HG03039 (cell line): ENCODE results near the gene NDUFS7.
"Not testable (repeated sequence)": the region's sequence is repeated elsewhere in the genome, so short reads cannot be mapped to it uniquely, and the experiment has no call there.

Source experiments
- ATAC-seq: cut with Tn5 transposase; IDR thresholded peaks from one replicate; pipeline ENCODE4 v1.9.1; 2021; ENCODE audit warnings: mild to moderate bottlenecking, moderate library complexity; ENCODE audit not compliant: unreplicated experiment

NDUFS7 gene

GRCh38 chr19:1416014-1416841 is 32.5 kb downstream of the NDUFS7 start:
- ATAC-seq, result no peak

GRCh38 chr19:1417145-1417544 is 33.4 kb downstream of the NDUFS7 start:
- ATAC-seq, result no peak

DNA sequence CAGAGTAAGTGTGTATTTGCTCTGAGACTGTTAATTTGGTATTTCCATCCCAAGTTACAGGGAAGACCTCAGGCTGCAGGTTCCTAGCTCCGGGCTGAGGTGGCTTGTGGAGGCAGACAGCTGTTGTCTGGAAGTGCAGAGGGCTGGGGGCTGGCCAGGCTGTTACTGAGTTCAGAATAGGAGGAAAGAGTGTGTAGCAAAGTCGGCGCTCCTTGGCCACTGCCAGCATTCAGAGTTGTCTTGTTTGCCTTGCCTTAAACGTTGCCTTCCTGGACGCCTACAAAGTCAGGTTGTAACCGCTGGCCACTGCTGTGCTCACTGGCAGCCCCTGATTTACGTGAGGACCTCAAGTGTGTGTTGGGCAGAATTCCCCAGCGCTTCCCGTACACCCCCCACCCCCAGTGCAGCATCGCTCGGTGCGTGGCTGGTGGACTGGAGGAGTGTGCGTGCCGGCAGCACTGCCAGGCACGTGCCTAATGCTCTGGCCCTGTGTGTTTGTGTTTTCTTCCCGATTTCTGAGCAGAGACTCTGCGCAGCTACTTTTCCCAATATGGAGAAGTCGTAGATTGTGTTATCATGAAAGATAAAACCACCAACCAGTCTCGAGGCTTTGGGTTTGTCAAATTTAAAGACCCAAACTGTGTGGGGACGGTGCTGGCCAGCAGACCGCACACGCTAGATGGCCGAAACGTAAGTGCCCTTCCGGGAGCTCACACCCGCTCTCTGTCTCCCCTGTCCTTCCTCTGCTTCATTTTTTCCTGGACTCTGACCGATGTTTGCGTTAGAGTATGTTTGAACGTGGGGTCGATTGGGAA is 34.2 kb downstream of the NDUFS7 start:
- no peak for ATAC-seq

- ATAC-seq, result no peak
Measured at GRCh38 chr19:1418496-1418775, 34.7 kb downstream of the NDUFS7 start.

DNA sequence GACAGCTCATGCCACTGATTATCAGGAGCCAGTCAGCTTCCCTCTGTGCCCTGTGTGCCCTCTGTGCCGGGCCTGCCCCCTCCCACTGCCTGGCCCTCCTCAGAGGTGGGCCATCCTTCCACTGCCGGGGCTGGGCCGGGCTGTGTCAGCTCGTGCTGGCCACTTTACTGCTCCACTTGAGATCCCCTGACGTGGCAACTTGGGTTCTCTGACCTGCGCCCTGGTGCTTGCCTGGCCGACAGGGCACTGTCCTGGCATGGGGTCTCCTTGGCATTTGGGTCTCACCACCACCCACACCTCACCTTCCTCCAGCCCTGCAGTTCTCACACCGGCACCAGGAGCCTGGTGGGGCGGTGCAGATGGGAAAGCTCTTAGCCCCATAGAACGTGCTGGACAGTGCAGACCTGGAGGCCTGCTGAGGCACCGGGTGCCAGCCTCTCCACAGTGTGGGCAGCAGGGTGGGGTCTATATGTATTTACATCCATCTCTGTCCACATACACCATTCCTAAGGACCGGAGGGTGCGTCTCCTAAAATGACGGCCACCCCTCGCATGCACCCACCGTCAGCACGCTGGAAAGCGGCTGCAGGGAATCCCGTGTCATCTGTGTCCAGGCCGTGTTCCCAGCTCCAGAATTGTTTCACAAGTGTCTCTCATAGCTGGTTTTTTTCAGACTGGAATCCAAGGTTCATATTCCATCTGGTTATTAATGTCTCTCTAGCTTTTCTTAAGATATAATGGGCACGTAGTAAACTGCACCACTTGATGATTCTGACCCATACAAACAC is 35.4 kb downstream of the NDUFS7 start:
- no peak for ATAC-seq

GRCh38 chr19:1420085-1420484 is 36.4 kb downstream of the NDUFS7 start:
- not testable (repeated sequence) for ATAC-seq

DNA sequence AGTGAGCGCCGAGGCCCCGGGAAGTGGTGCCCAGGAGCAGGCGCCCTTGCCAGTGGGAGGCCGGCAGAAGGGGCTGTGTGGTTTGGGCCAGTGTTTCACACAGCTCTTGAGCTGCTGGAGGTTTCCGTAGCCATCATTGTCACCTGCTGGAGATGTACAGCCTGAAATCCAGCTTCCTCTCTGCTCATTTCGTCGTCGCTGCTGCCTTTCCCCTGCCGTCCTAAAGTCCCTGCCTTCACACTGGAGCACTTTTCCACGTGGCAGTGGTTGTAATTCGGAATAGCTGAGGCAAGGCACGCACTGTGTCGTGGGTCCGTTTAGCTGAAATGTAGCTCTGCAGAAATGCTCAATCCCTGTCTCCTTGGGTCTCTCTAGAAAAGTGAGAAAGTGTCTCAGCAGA is 36.9 kb downstream of the NDUFS7 start:
- ATAC-seq, result no peak

GRCh38 chr19:1421218-1421957 is 37.7 kb downstream of the NDUFS7 start:
- ATAC-seq, result no peak

GRCh38 chr19:1421958-1422305 is 38.2 kb downstream of the NDUFS7 start:
- ATAC-seq, result no peak

- ATAC-seq, result no peak
Measured at GRCh38 chr19:1422360-1422759, 38.7 kb downstream of the NDUFS7 start.

DNA sequence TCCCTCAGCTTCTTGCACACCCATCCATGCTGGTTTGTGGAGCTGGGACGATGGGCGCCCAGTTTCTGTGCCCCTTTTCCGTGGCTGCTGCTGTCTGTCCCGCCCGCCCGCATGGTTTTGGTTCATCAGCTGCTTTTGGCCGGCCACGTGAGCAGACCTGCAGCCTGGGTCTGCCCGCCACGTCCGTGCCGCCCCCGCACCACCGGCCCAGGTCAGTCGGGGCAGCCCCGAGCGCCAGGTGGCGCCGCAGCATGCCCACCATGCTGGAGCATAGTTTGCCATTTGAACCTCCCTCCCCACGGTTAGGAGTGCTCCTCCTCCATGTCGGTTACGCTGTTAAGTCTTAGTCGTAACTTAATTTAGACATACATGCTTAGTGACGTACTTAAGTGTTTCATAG is 39.2 kb downstream of the NDUFS7 start:
- ATAC-seq, result no peak

DNA sequence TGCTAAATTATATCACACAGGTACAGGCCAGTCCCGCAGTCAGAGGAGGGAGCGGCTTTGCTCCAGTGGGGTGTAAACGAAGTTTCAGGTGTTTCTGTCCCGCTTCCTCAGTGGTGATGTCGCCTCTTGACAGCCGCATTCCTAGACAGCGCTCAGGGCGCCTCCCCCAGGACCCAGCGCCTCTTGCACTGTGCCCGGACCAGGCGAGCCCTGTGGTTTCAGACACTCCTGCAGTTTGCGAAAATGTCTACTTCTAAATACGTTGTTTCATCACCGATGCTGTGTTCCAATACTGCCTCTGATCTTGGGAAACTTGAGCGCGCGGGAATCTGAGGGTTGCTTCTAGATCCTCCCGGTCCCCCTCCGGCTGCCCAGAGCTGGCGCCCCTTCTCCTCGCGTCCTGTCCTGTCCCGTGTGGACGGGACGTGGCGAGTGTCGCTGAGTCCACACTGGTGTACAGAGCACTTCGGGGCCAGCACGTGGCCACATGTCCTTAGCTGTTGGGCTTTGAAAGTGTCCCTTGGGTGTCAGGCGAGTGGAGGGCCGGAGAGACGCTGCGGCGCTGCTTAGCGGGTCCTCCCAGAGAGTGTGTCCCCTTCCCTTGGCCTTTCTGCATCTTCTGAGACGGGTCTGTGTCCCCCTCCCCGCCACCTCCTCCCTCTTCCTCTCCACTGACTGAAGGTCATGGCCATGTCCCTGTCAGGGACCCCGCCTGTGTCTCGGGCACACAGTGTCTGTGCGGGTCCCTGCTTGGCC is 39.9 kb downstream of the NDUFS7 start:
- no peak for ATAC-seq

- no peak for ATAC-seq
Measured at GRCh38 chr19:1424192-1424955, 40.7 kb downstream of the NDUFS7 start.

DNA sequence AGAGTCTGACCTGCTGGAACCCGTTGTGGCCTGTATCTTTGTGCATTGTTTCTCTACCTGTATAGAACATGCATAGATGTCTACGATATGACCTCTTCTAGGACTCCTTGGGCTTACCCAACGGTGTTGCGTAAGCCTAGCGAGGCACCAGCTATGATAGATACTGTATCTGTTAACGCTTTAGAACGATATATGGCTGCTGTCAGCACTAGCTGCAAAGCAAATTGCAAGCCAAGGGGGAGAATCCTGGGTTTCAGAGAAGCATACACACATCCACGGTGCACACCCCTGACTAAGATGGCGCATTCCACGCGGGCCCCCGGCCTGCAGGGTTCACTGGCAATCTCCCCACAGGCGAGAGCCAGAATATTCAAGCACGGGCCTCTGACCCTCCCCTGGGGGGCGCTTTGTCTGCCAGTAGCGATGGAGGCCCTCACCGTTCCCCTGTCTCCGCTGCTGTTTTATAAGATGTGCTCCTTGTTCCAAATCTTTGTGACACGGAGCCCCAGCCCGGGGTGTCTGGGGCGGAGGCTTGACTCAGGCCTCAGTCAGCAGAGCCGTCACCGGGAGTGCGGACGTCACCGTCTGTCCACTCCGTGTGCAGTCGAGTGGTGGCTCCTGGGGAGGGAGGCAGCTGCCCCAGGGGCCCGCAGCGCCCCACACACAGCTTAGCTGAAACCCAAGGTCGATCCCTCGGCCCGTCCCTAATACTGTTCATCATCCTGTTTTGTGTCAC is 41.6 kb downstream of the NDUFS7 start:
- ATAC-seq, result no peak

DNA sequence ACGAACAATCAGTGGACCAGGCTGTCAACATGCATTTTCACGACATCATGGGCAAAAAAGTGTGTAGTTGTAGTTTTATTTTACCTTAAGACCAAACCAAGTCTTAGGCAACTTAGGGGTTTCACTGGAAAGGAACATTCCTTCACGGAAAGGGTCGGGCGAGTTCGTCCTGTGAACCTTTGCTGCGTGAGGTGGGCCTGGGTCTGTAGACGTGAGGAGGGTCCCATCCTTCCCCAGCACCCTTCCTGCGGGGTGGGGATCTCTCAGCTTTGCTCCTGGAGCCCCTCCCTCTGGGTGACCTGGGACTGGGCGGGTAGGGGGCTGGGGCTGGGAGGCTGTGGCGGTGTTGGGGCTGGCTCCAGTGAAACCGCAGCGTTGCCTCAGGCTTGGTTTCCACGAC is 42.2 kb downstream of the NDUFS7 start:
- ATAC-seq, result no peak

GRCh38 chr19:1426736-1427135 is 43.0 kb downstream of the NDUFS7 start:
- no peak for ATAC-seq

DNA sequence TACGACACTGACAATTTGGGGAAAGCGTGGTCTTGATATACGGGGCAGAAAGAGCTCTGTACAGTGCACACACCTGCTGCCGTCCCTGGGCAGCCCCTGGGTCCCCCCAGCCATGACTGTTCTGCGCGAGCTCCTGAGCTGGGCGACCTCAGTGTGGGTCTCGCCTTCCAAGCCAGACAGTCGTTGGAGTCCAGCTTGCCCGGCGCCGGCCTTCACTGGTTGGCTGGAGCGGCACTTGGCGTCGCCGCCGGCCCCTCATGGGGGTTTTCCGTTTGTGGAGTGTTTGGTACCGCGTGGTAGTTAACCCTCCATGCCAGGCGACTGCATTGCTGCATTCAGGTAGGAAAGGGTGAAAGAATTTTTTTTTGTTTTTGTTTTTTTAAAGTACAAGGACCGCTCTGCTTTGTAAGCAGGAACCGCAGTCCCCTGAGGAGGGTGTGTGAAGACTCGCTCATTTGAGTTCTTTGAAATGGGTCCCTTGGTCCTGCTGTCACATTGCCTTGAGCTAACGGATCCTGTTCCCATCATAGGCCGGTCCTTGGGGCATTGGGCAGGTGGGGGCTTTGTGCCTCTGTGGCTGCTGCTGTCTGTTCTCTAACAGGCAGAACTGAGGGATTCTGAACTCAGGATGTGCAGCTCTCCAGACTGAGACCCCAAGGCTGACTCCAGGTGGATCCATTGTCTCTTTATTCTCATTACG is 43.7 kb downstream of the NDUFS7 start:
- ATAC-seq, result no peak

- ATAC-seq, result no peak
Measured at GRCh38 chr19:1428738-1429391, 45.2 kb downstream of the NDUFS7 start.
